HG02571 (cell line): ENCODE measurements around the gene ADGRD1.

ENCODE experiments used
- ATAC-seq: cut with Tn5 transposase; IDR thresholded peaks from one replicate; pipeline ENCODE4 v1.9.1; 2021; ENCODE audit warnings: mild to moderate bottlenecking, moderate library complexity; ENCODE audit not compliant: unreplicated experiment

The ADGRD1 gene

GRCh38 chr12:131142891-131143657, 189.4 kb downstream of the ADGRD1 start:
- no peak for ATAC-seq

- ATAC-seq = no peak
Measured at GRCh38 chr12:131146173-131146675, 192.5 kb downstream of the ADGRD1 start.

GRCh38 chr12:131147293-131147692, 193.6 kb downstream of the ADGRD1 start:
- no peak for ATAC-seq

GRCh38 chr12:131147894-131148293, 194.2 kb downstream of the ADGRD1 start:
- no peak for ATAC-seq

- no peak for ATAC-seq
Measured at GRCh38 chr12:131151558-131152345, 198.0 kb downstream of the ADGRD1 start.

GRCh38 chr12:131152587-131152986, 198.9 kb downstream of the ADGRD1 start:
- no peak for ATAC-seq

GRCh38 chr12:131153016-131153415, 199.3 kb downstream of the ADGRD1 start:
- no peak for ATAC-seq

GRCh38 chr12:131153956-131154355, 200.2 kb downstream of the ADGRD1 start:
- ATAC-seq = no peak

GRCh38 chr12:131155131-131155530, 201.4 kb downstream of the ADGRD1 start:
- ATAC-seq = no peak

GRCh38 chr12:131157743-131158142, 204.0 kb downstream of the ADGRD1 start:
- ATAC-seq = no peak

GRCh38 chr12:131159660-131160059, 206.0 kb downstream of the ADGRD1 start:
- ATAC-seq = no peak

- ATAC-seq = no peak
Measured at GRCh38 chr12:131162113-131162512, 208.4 kb downstream of the ADGRD1 start.

GRCh38 chr12:131163189-131163738, 209.6 kb downstream of the ADGRD1 start:
- ATAC-seq = no peak

- no peak for ATAC-seq
Measured at GRCh38 chr12:131164096-131164872, 210.6 kb downstream of the ADGRD1 start.

- no peak for ATAC-seq
Measured at GRCh38 chr12:131166717-131167116, 213.0 kb downstream of the ADGRD1 start.

GRCh38 chr12:131167334-131167733, 213.6 kb downstream of the ADGRD1 start:
- ATAC-seq = no peak

- no peak for ATAC-seq
Measured at GRCh38 chr12:131171029-131171428, 217.3 kb downstream of the ADGRD1 start.

- ATAC-seq = no peak
Measured at GRCh38 chr12:131174901-131175300, 221.2 kb downstream of the ADGRD1 start.

- no peak for ATAC-seq
Measured at GRCh38 chr12:131176266-131176665, 222.6 kb downstream of the ADGRD1 start.

- no peak for ATAC-seq
Measured at GRCh38 chr12:131176926-131177325, 223.2 kb downstream of the ADGRD1 start.

- no peak for ATAC-seq
Measured at GRCh38 chr12:131177599-131177998, 223.9 kb downstream of the ADGRD1 start.
